Measurements from ENCODE around the gene STRADA. TPM values are rescaled to one million over a fixed set of nuclear protein-coding genes. Genes with fewer than 3 reads are reported as not detected.
A peak's percentile ranks its signal among the peaks of the same experiment; 100 is the strongest.

STRADA gene
- total RNA-seq, 3 donors from 2014 or later: 29.1 to 34.0 (median 29.6) TPM

DNA sequence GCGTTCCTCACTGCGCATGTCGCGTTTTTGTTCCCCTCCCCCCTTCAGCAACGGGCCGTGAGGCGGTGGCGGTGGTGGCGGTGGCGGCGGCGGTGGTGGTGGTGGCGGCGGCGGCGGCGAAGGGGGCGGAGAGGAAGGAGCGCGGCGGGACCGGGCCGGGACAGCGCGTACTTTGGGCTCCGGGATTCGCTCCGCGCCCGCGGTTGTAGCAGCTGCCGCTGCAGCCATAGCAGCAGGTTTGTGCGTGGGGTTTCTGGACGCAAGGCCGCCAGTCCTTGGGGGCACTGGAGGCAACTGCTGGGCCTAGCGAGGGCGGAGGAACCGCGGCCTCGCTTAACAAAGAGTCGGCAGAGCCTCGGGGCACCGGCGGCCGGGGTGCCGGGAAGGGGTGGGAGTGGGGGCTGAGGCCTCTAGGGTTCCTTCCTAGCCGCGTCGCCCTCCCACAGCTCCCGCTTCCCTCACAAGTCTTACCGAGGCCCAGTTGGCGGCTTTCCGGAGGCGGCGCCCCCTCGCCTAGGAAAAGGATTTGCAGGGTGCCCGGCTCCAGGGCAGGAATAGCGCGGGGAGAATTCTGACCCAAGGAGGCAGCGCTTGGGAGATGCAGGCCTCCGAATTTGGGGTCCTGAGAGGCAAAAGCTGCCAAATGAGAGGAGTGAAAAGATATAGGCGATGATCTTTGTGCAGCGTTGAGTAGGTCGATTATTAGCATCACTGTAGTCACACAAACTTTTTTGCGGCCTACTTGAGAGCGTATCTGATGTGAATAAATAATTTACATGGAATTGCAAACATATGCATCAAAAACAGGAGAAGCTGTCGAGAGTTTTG, 32.8 kb upstream of the STRADA start, which contains the start of gene DDX42:
TSS of gene DDX42 (plus strand) at position 30 of the 828 bp plus-strand sequence. CDS start 12,880 bp downstream, outside the sequence.
- peaks cover 5% of the 10 kb centered on the region for H3K36me3 ChIP-seq (ENCODE audit: low read depth)
- no peaks in the 10 kb centered on the region for H3K9me3 ChIP-seq
- DNase-seq (peak; percentile 91 to 94 (median 94)), ATAC-seq (peak; percentile 20)
- TF ChIP-seq, protein P1, sequence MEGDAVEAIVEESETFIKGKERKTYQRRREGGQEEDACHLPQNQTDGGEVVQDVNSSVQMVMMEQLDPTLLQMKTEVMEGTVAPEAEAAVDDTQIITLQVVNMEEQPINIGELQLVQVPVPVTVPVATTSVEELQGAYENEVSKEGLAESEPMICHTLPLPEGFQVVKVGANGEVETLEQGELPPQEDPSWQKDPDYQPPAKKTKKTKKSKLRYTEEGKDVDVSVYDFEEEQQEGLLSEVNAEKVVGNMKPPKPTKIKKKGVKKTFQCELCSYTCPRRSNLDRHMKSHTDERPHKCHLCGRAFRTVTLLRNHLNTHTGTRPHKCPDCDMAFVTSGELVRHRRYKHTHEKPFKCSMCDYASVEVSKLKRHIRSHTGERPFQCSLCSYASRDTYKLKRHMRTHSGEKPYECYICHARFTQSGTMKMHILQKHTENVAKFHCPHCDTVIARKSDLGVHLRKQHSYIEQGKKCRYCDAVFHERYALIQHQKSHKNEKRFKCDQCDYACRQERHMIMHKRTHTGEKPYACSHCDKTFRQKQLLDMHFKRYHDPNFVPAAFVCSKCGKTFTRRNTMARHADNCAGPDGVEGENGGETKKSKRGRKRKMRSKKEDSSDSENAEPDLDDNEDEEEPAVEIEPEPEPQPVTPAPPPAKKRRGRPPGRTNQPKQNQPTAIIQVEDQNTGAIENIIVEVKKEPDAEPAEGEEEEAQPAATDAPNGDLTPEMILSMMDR (IDR thresholded peaks at IDR 0.05): no peak
- intact Hi-C loops (cut with DNase I, micrococcal nuclease): loop anchor here in 1 of 2 donors (10.0 kb wide), 1 partner anchor 50 kb away; the partner anchor contains the start of genes FTSJ3 and PSMC5
- peak within 1 kb of the TSS; percentile 90 for H3K4me3 ChIP-seq
- H3K4me1 ChIP-seq (ENCODE audit: low read depth): peaks cover 31% of the 10 kb centered on the region

DNA sequence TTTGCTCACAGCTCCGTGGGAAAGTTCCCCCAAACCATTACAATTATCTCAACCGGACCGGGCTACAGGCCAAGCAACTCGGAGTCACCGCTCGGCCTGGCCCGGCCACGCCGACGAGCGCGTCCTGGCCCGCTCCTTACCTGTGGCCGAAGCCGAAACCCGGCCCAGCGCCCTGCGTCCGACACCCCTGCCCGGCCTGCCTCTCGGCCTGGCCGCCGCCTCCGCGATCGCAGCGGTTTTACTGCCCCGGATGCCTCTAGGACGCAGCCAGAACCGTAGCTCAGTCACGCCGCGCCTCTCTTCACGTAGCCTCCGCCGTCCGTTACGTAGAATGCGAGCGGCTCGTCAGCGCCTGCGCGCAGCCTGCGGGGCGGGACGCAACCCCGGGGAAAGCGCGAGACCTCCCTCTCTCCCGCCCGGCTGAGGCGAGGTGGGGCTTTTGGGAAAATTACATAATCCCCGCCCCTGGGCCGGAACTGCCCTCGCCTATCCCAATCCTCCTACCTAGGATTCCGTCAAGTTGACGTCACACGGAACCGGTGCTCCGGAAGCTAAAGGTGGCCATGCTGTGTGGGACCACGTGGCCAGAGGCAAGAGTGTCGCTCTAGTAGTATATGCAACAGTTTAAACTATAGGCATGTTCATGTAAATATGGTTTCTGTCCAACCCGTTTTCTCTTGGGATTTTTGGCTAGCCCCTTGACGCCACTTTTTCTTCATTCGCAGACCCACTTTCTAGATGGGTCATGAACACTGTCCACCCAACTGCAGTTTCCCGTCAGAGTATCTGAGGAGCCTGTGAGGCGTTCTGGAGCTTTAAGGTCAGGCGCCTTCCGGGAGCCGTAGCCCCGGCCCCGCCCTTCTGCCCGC, 31.9 kb upstream of the STRADA start, which contains the start of gene CCDC47:
TSS of gene CCDC47 (minus strand) at position 326 of the 869 bp plus-strand sequence. CDS start 7,422 bp downstream, outside the sequence.
- Histone ChIP-seq H3K36me3 (ENCODE audit: low read depth) (peaks cover 5% of the 10 kb centered on the region), H3K4me3 (peak within 1 kb of the TSS; percentile 90), H3K4me1 (ENCODE audit: low read depth) (peaks cover 31% of the 10 kb centered on the region), H3K9me3 (no peaks in the 10 kb centered on the region)
- intact Hi-C loops (cut with DNase I, micrococcal nuclease): loop anchor here in 1 of 2 donors (10.0 kb wide), 1 partner anchor 51 kb away; the partner anchor contains the start of genes FTSJ3 and PSMC5
- DNase-seq (peak; percentile 99), ATAC-seq (peak; percentile 89)
- TF ChIP-seq, protein P1 (IDR thresholded peaks at IDR 0.05): no peak

DNA sequence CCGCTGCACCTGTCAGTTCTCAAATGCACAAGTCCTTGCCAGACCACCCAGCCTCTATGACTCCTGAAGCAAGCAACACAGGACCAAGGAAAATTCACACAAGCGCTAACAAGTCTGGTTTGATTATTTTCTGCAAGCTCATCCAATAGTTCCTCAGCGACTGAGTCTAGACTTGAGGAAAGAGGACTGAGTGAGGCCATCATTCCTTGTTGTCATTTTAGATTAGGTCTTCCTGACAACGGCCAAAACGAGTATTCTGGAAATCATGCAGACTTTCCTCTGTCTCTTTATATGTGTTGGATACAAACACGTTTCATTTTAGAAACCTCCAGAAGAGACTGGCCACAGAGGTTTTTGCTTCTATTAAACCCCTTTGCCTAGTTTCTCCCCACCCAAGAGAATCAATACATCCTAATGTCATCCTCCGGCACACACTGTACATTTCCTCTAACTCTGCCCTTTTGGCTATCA, 31.2 kb upstream of the STRADA start:
- Histone ChIP-seq H3K9me3 (no peaks in the 10 kb centered on the region), H3K4me3 (peak overlapping the region; percentile 66), H3K4me1 (ENCODE audit: low read depth) (peaks cover 31% of the 10 kb centered on the region), H3K36me3 (ENCODE audit: low read depth) (peaks cover 5% of the 10 kb centered on the region)
- TF ChIP-seq, protein P1 (IDR thresholded peaks at IDR 0.05): no peak
- intact Hi-C loops (cut with DNase I, micrococcal nuclease): loop anchor here in 1 of 2 donors (10.0 kb wide), 1 partner anchor 52 kb away; the partner anchor contains the start of genes FTSJ3 and PSMC5
- ATAC-seq: no peak
- peak in 1 of 3 donors; percentile 33 for DNase-seq

DNA sequence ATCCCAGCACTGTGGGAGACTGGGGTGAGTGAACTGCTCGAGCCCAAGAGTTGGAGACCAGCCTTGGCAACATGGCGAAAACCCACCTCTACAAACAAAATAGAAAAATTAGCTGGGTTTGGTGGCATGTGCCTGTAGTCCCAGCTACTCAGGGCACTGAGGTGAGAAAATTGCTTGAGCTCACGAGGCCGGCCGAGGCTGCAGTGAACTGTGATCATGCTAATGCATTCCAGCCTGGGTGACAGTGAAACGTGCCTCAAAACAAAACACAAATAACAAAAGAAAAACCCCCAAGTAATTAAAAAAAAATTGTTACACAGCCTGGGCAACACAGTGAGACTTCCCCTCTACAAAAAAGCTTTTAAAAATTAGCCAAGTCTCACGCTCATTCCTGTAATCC, 26.8 kb upstream of the STRADA start:
- H3K4me3 ChIP-seq: no peak overlapping the region
- no peak for DNase-seq
- H3K36me3 ChIP-seq (ENCODE audit: low read depth): peaks cover under 1% of the 10 kb centered on the region
- no peaks in the 10 kb centered on the region for H3K9me3 ChIP-seq
- intact Hi-C loops (cut with DNase I, micrococcal nuclease): no loop called here
- TF ChIP-seq, protein P1 (IDR thresholded peaks at IDR 0.05): no peak
- no peak for ATAC-seq
- H3K4me1 ChIP-seq (ENCODE audit: low read depth): peaks cover 13% of the 10 kb centered on the region

DNA sequence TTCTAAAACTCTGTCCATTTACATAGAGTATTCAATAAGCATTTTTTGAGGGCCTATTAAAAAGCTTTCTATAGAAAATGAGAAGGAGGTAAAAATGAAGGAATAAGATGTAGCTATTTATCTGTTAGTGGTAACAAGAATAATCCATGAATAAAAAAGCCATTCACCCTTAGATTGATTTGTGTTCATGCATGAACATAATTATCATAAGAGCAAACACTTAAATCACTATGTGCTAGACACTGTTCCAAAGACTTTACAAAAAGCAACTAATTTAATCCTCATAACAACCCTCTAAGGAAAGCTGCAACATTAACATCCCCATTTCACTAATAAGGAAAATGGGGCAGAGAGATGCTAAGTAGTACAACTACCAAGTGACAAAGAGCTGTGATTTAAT, 25.2 kb upstream of the STRADA start:
- H3K9me3 ChIP-seq: no peaks in the 10 kb centered on the region
- H3K36me3 ChIP-seq (ENCODE audit: low read depth): no peaks in the 10 kb centered on the region
- H3K4me1 ChIP-seq (ENCODE audit: low read depth): peaks cover 14% of the 10 kb centered on the region
- no peak for ATAC-seq
- H3K4me3 ChIP-seq: no peak overlapping the region
- intact Hi-C loops (cut with DNase I, micrococcal nuclease): no loop called here
- DNase-seq: no peak
- TF ChIP-seq, protein P1 (IDR thresholded peaks at IDR 0.05): no peak

Data from mucosa of descending colon (tissue), 3 donors.